B cell (primary cell): Measurements from ENCODE around the gene PI4KB. TPM values are rescaled to one million over a fixed set of nuclear protein-coding genes. Genes with fewer than 3 reads are reported as not detected.

ENCODE experiments used
- ATAC-seq: fragments of 200-7000 bp; cut with Tn5 transposase; one replicate; pipeline ENCODE4 v1.10.0; 2021; ENCODE audit warnings: low read depth, mild to moderate bottlenecking, moderate number of reproducible peaks, moderate library complexity
- CTCF ChIA-PET: fragments of 350-600 bp; sonication (Branson Sonifier 250); formaldehyde crosslinking; loops from one replicate; lab custom pipeline; 2021; ENCODE audit warnings: antibody characterized with exemption, inconsistent platforms; lab: Charles Lee
- POLR2A ChIA-PET: fragments of 350-600 bp; sonication (Branson Sonifier 250); formaldehyde crosslinking; loops from one replicate; lab custom pipeline; 2021; ENCODE audit warnings: antibody characterized with exemption; lab: Charles Lee
- DNase-seq: peaks from one replicate; pipeline ENCODE4 v3.0.0; 2013
- H2AFZ ChIP-seq: 2 replicates; pipeline ENCODE4 v1.6.1; 2012; ENCODE audit warnings: mild to moderate bottlenecking, low read depth, low read length; ENCODE audit not compliant: insufficient read depth, poor library complexity, severe bottlenecking
- H3K27ac ChIP-seq, 2 donors: 1 replicate in 1 of 2; 2 replicates in 1 of 2; pipeline ENCODE4 v1.5.1; 2012 to 2013; ENCODE audit warnings: low read length in 2 of 2, mild to moderate bottlenecking in 2 of 2, moderate library complexity in 1 of 2
- H3K27me3 ChIP-seq, 4 experiments: fragments of 200-600 bp in 1 of 4; sonication (generic) in 1 of 4; replicated peaks in 1 of 4; 1 replicate in 2 of 4; 2 replicates in 2 of 4; pipeline versions ENCODE4 v1.6.1 to v1.7.0; 2013 to 2016; ENCODE audit warnings: low read length in 3 of 4, mild to moderate bottlenecking in 2 of 4, mixed read lengths in 1 of 4, moderate library complexity in 1 of 4; ENCODE audit not compliant: insufficient read depth in 4 of 4, control insufficient read depth in 3 of 4; ENCODE audit errors: control extremely low read depth in 1 of 4
- H3K36me3 ChIP-seq, 2 experiments: replicated peaks in 1 of 2; 1 replicate in 1 of 2; 2 replicates in 1 of 2; pipeline versions ENCODE4 v1.6.1 to v1.7.1; 2013; ENCODE audit warnings: low read length in 1 of 2; ENCODE audit not compliant: insufficient read depth in 2 of 2, control insufficient read depth in 1 of 2; ENCODE audit errors: control extremely low read depth in 1 of 2, extremely low read depth in 1 of 2
- H3K4me1 ChIP-seq, 2 donors: fragments of 200-600 bp in 1 of 2; sonication (generic) in 1 of 2; 1 replicate in 1 of 2; 2 replicates in 1 of 2; pipeline versions ENCODE4 v1.5.1 to v1.6.1; 2013 to 2017; ENCODE audit warnings: low read length in 2 of 2; ENCODE audit not compliant: control insufficient read depth in 2 of 2, insufficient read depth in 2 of 2
- H3K4me2 ChIP-seq: replicated peaks from 2 replicates; pipeline ENCODE3; 2012; ENCODE audit warnings: mild to moderate bottlenecking, low read depth, low read length; ENCODE audit not compliant: poor library complexity, severe bottlenecking
- H3K4me3 ChIP-seq, 5 experiments: fragments of 200-600 bp in 1 of 5; sonication (generic) in 1 of 5; 1 replicate in 3 of 5; 2 replicates in 2 of 5; pipeline versions ENCODE4 v1.5.1 to v1.7.0; 2011 to 2016; ENCODE audit warnings: low read length in 4 of 5, mild to moderate bottlenecking in 4 of 5, low read depth in 2 of 5, control low read depth in 1 of 5, moderate library complexity in 1 of 5; ENCODE audit not compliant: insufficient read depth in 1 of 5; ENCODE audit errors: control extremely low read depth in 1 of 5, extremely low read depth in 1 of 5
- H3K79me2 ChIP-seq: fragments of 200-600 bp; sonication (generic); one replicate; pipeline ENCODE4 v1.6.0; 2016; ENCODE audit warnings: low read length; ENCODE audit not compliant: control insufficient read depth, insufficient read depth
- H3K9ac ChIP-seq: fragments of 200-600 bp; sonication (generic); 2 replicates; pipeline ENCODE4 v1.6.1; 2017; ENCODE audit warnings: mild to moderate bottlenecking, low read length, moderate library complexity
- H3K9me3 ChIP-seq, 3 donors: one replicate each; pipeline versions ENCODE4 v1.6.1 to v1.7.1; 2013; ENCODE audit warnings: low read length in 2 of 3; ENCODE audit not compliant: control insufficient read depth in 2 of 3, insufficient read depth in 1 of 3; ENCODE audit errors: control extremely low read depth in 1 of 3
- H4K20me1 ChIP-seq: 2 replicates; pipeline ENCODE4 v1.6.0; 2012; ENCODE audit warnings: mild to moderate bottlenecking, low read length; ENCODE audit not compliant: insufficient read depth, control insufficient read depth, poor library complexity, severe bottlenecking
- H3K27ac Mint-ChIP-seq: one replicate; pipeline ENCODE4 v1.8.0; 2021; ENCODE audit warnings: mixed read lengths
- H3K27me3 Mint-ChIP-seq: one replicate; pipeline ENCODE4 v1.8.0; 2021; ENCODE audit warnings: mixed read lengths
- H3K4me1 Mint-ChIP-seq: one replicate; pipeline ENCODE4 v1.8.0; 2021; ENCODE audit warnings: mixed read lengths
- H3K4me3 Mint-ChIP-seq: one replicate; pipeline ENCODE4 v1.8.0; 2021; ENCODE audit warnings: mixed read lengths
- H3K9me3 Mint-ChIP-seq: one replicate; pipeline ENCODE4 v1.8.0; 2022; ENCODE audit warnings: mixed read lengths; ENCODE audit not compliant: insufficient read depth
- EZH2 ChIP-seq: IDR thresholded peaks from 2 replicates; pipeline ENCODE4 v1.6.1; 2012; ENCODE audit warnings: borderline replicate concordance, low read depth, mild to moderate bottlenecking, moderate library complexity, low read length; ENCODE audit not compliant: insufficient read depth, poor library complexity, severe bottlenecking
- WGBS: methylation state at CpG from one replicate; pipeline ENCODE4 v1.1.5; 2013; ENCODE audit warnings: missing lambda C conversion rate; ENCODE audit not compliant: insufficient coverage; 5-methylcytosine and 5-hydroxymethylcytosine counted together
- intact Hi-C: fragments of 100-400 bp; cut with micrococcal nuclease; formaldehyde crosslinking; loops from one replicate; pipeline ENCODE4 v1.10.0; 2022
- polyA plus RNA-seq: library from polyadenylated mRNA; depleted of rRNA; stranded (reverse); fragments of >200 nt; gene quantifications from 2 replicates; pipeline ENCODE4 v1.2.3, GENCODE V29; 2012
- total RNA-seq, 2 donors: library from RNA; stranded (reverse); fragments of 120-200 nt in 1 of 2; gene quantifications; 1 replicate in 1 of 2; 2 replicates in 1 of 2; pipeline versions ENCODE4 v1.2.3 to v1.2.4, GENCODE V29; 2013 to 2022
- TF ChIP-seq, protein P1 (sequence below): fragments of 200-600 bp; IDR thresholded peaks from one replicate; pipeline ENCODE4 v1.8.0; 2022; ENCODE audit warnings: antibody characterized with exemption, mild to moderate bottlenecking

Gene PI4KB
- total and polyA plus RNA-seq, 2 donors (not counting 1 experiment from before 2014, with no cell fraction given), result 110 to 138 TPM

DNA sequence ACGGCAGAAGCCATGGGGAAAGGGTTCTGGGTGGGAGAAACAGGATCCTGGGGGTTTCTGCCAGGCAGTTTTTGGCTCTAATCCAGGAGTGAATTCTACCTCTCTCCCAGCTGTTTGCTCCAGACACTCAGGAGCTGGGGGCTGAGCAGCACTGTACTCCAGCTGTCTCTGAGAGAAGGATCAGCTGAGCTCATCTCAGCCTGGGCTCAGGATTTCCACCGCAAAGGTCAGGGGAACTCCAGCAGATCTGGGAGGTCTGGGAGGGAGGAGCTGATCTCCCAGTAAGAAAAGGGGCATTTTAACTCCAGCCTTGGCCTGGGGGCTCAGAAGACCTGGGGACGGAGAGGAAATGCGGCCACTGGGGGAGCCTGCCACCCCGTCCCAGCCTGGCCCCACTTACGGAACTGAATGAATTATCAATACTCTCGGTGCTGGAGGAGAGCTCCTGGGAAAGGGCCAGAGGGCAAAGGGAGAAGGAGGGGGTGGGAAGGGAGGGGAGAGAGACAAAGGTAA is 17.3 kb downstream of the PI4KB start:
- Mint-ChIP-seq H3K4me1 (peaks cover 18% of the 10 kb centered on the region), H3K4me3 (no peak overlapping the region), H3K9me3 (no peaks in the 10 kb centered on the region), H3K27ac (peak overlapping the region; percentile 4), H3K27me3 (no peaks in the 10 kb centered on the region)
- Histone ChIP-seq H3K79me2 (peaks cover 50% of the 10 kb centered on the region), H3K27me3 (no peaks in the 10 kb centered on the region), H2AFZ (no peak overlapping the region), H3K36me3 (peaks cover 0 to 95% of the 10 kb centered on the region in 2 experiments), H4K20me1 (peaks cover 40% of the 10 kb centered on the region), H3K4me3 (no peak overlapping the region), H3K4me1 (no peaks in the 10 kb centered on the region), H3K4me2 (no peak overlapping the region), H3K9me3 (no peaks in the 10 kb centered on the region), H3K27ac (no peak overlapping the region), H3K9ac (no peak overlapping the region)
- WGBS, result 99% methylated on average over 5 of the region's 7 CpGs
- POLR2A ChIA-PET, result interaction anchor here (0.6 kb wide), 1 partner anchor 18 kb away, joined by 3 read pairs; no protein-coding TSS in a partner anchor
- ATAC-seq (no peak), DNase-seq (no peak)
- CTCF ChIA-PET, result interaction anchor here (1.4 to 7.8 kb wide), 4 partner anchors 8 to 31 kb away, joined by 3 to 45 read pairs (median 12); partner anchors contain the start of gene PI4KB
- no peak for TF ChIP-seq EZH2
- TF ChIP-seq, protein P1, sequence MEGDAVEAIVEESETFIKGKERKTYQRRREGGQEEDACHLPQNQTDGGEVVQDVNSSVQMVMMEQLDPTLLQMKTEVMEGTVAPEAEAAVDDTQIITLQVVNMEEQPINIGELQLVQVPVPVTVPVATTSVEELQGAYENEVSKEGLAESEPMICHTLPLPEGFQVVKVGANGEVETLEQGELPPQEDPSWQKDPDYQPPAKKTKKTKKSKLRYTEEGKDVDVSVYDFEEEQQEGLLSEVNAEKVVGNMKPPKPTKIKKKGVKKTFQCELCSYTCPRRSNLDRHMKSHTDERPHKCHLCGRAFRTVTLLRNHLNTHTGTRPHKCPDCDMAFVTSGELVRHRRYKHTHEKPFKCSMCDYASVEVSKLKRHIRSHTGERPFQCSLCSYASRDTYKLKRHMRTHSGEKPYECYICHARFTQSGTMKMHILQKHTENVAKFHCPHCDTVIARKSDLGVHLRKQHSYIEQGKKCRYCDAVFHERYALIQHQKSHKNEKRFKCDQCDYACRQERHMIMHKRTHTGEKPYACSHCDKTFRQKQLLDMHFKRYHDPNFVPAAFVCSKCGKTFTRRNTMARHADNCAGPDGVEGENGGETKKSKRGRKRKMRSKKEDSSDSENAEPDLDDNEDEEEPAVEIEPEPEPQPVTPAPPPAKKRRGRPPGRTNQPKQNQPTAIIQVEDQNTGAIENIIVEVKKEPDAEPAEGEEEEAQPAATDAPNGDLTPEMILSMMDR, result no peak
- intact Hi-C loops, result no loop called here

DNA sequence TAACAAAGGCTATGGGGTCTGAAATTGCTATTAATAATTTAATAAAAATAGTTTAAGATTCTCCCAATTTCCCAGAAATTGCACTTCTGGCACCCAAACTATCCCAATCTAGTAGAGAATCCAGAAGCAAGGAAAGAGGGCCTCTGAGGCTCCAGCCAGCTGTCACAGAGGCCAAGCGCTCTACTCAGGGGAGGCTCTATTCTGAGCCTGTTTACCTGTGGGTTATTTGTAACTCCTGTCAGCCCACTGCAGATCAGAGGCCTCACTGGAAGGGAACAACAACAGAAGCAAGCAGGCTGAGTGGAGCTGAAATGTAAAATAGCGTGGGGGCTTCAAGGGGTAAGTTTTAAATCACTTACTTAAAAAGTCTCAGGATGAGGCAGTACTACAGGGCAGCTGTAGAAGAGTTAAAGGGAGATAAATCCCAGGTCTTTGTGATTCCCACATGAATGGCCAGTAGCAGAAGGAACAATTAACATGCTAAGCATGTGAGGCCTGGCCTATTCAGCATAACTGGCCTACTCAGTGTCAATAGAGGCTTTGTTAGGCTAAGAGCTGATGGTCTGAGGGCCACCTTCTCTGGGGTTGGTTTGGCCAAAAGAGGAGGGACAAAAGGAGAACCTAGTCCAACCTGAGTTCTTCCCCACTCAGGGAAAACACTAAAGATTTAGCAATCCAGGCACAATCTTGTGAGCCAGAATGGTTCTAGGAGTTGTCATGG is 32.3 kb downstream of the PI4KB start:
- H3K79me2 ChIP-seq, result peaks cover 14% of the 10 kb centered on the region
- peaks cover 0 to 4% of the 10 kb centered on the region in 2 donors for H3K4me1 ChIP-seq
- peaks cover 29% of the 10 kb centered on the region for H4K20me1 ChIP-seq
- no peak overlapping the region for H3K4me2 ChIP-seq
- WGBS, result 80% methylated on average over 2 of the region's 2 CpGs
- H3K27ac ChIP-seq, result no peak overlapping the region
- H3K9me3 ChIP-seq, result no peaks in the 10 kb centered on the region
- no peak for TF ChIP-seq EZH2
- TF ChIP-seq, protein P1, result no peak
- intact Hi-C loops, result no loop called here
- ChIA-PET CTCF (interaction anchor here (0.9 to 1.2 kb wide), 4 partner anchors 10 to 196 kb away, joined by 4 to 5 read pairs (median 4); no protein-coding TSS in a partner anchor), POLR2A (interaction anchor here (0.6 kb wide), 1 partner anchor 50 kb away, joined by 5 read pairs; no protein-coding TSS in a partner anchor)
- no peaks in the 10 kb centered on the region for H3K27me3 ChIP-seq
- H2AFZ ChIP-seq, result no peak overlapping the region
- peaks cover 7 to 94% of the 10 kb centered on the region in 2 experiments for H3K36me3 ChIP-seq
- Mint-ChIP-seq H3K9me3 (no peaks in the 10 kb centered on the region), H3K4me1 (peaks cover 9% of the 10 kb centered on the region), H3K4me3 (no peak overlapping the region), H3K27me3 (no peaks in the 10 kb centered on the region), H3K27ac (no peak overlapping the region)
- no peak for ATAC-seq
- H3K4me3 ChIP-seq, result no peak overlapping the region
- no peak overlapping the region for H3K9ac ChIP-seq
- no peak for DNase-seq
